Bronchus fibroblast of lung (primary cell): Measurements from ENCODE around the gene HMGCR. TPM values are rescaled to one million over a fixed set of nuclear protein-coding genes. Genes with fewer than 3 reads are reported as not detected.

Experiments used
- total RNA-seq: library from RNA; depleted of rRNA; stranded (reverse); fragments of >200 nt; gene quantifications from 2 replicates; pipeline ENCODE4 v1.2.3, GENCODE V29; 2015

Gene HMGCR
- 137 and 138 TPM in 2 replicates for total RNA-seq

DNA sequence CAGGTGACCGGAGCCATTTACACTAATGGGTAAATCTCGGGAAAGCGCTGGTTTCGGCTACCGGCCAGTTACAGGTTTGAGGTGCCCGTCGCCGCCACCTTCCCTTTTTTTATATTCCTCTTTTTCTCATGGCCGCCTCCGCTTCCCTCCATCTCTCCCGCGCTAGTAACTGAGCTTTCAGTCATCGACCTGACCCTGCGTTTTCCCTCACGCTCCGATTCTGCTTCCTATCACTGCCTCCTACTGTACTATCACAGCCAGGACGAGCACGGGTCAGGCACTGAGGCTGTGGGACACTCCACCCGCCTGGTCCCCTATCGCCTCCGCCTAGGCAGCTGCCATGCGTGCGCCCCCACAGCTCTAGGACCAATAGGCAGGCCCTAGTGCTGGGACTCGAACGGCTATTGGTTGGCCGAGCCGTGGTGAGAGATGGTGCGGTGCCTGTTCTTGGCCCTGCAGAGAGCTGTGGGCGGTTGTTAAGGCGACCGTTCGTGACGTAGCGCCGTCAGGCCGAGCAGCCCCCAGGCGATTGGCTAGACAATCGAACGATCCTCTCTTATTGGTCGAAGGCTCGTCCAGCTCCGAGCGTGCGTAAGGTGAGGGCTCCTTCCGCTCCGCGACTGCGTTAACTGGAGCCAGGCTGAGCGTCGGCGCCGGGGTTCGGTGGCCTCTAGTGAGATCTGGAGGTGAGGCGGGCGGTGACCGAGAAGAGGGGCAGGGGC, at the start of gene HMGCR:
Gene HMGCR, plus strand, starts transcription at position 606 of the 722 bp plus-strand sequence. CDS start 5,386 bp downstream, outside the sequence.

Other genes starting within 250 kb of the HMGCR start
- under 0.01 TPM in 2 replicates for gene ANKRD31, start 100.3 kb upstream of the HMGCR start, total RNA-seq
- gene CERT1, start 174.4 kb downstream of the HMGCR start, total RNA-seq = 4.9 and 5.9 TPM in 2 replicates
- gene POLK, start 174.7 kb downstream of the HMGCR start, total RNA-seq = 13.2 and 17.5 TPM in 2 replicates